Measurements from ENCODE around the gene WDR7. TPM values are rescaled to one million over a fixed set of nuclear protein-coding genes. Genes with fewer than 3 reads are reported as not detected.

WDR7 gene
- total and polyA plus RNA-seq, 9 of the 15 experiments (the other 6 are each of a cell fraction or from before 2014, with no cell fraction given): 1.4 to 9.4 (median 5.3) TPM

- TF ChIP-seq NFATC3 (IDR thresholded peaks at IDR 0.05) (no peak), ZNF696 (CRISPR knock-in tag; conservative IDR thresholded peaks at IDR 0.05) (no peak), ZNF347 (CRISPR knock-in tag; IDR thresholded peaks at IDR 0.05; ENCODE audit: low read depth) (no peak), ZNF408 (CRISPR knock-in tag; IDR thresholded peaks at IDR 0.05; ENCODE audit: low read depth) (no peak)
Measured at GRCh38 chr18:56913941-56914340, 262.8 kb downstream of the WDR7 start (continued).

- Histone ChIP-seq H3K79me2 (ENCODE audit: control insufficient read depth, insufficient read depth, low read length) (no peaks in the 10 kb centered on the region), H3K27me3 (ENCODE audit: control insufficient read depth in 2 of 2, insufficient read depth in 2 of 2, low read length in 2 of 2) (no peaks in the 10 kb centered on the region), H3K4me2 (ENCODE audit: insufficient read depth, low read length) (no peak overlapping the region), H2AFZ (ENCODE audit: low read depth, low read length) (no peak overlapping the region), H3K9me3 (replicated peaks; ENCODE audit: control insufficient read depth, insufficient read depth, low read depth, low read length) (no peaks in the 10 kb centered on the region), H4K20me1 (replicated peaks; ENCODE audit: control insufficient read depth, insufficient read depth, low read length) (no peaks in the 10 kb centered on the region), H3K27ac (ENCODE audit: extremely low read depth, low read depth, low read length) (no peak overlapping the region), H3K9me1 (ENCODE audit: control insufficient read depth, insufficient read depth, low read length) (no peaks in the 10 kb centered on the region), H3K4me1 (replicated peaks in 1 of 2; ENCODE audit: control insufficient read depth in 2 of 2, insufficient read depth in 2 of 2, low read length in 2 of 2) (no peaks in the 10 kb centered on the region), H3K36me3 (ENCODE audit: control insufficient read depth, insufficient read depth, low read length) (no peaks in the 10 kb centered on the region), H3K4me3 (no peak overlapping the region), H3K9ac (ENCODE audit: insufficient read depth in 1 of 2, low read depth in 2 of 2, low read length in 2 of 2) (no peak overlapping the region)
- intact Hi-C loops (cut with micrococcal nuclease) (no loop called here), in situ Hi-C loops (cut with MboI) (no loop called here)
- 42% methylated on average over 1 of the region's 1 CpG for WGBS (ENCODE audit: insufficient coverage, low coverage, missing lambda C conversion rate)
- no peak for TF ChIP-seq SP1 (CRISPR knock-in tag; IDR thresholded peaks at IDR 0.05)
- 0 out of 2 replicates have a peak, but pooled peaks have one; percentile 46 for TF ChIP-seq SOX6 (IDR thresholded peaks at IDR 0.05)
- TF ChIP-seq NCOA2 (IDR thresholded peaks at IDR 0.05; ENCODE audit: partially characterized antibody in 2 of 2): no peak
- no peak for TF ChIP-seq HDAC1 (IDR thresholded peaks at IDR 0.05)
- no peak for TF ChIP-seq NR2F6 (CRISPR knock-in tag; IDR thresholded peaks at IDR 0.05)
- TF ChIP-seq CEBPG (CRISPR knock-in tag; IDR thresholded peaks at IDR 0.05): no peak
- peak in 1 of 2 experiments; percentile 85; a peak in 2 of 4 replicates for TF ChIP-seq CEBPG (tag; conservative IDR thresholded peaks at IDR 0.05 in 1 of 2, IDR thresholded peaks at IDR 0.05 in 1 of 2)
- no peak for TF ChIP-seq ZBTB33 (CRISPR knock-in tag; IDR thresholded peaks at IDR 0.05)
- no peak for TF ChIP-seq DIDO1 (tag; IDR thresholded peaks at IDR 0.05; ENCODE audit: low read depth)
- TF ChIP-seq ZNF655 (CRISPR knock-in tag; IDR thresholded peaks at IDR 0.05): no peak
- ATAC-seq: no peak
- CTCF ChIA-PET (ENCODE audit: low intra/inter-chr PET ratio): no interaction called here
- POLR2A ChIA-PET: no interaction called here
- no peak for DNase-seq (ENCODE audit: extremely low read depth in 1 of 4, low spot score in 3 of 4)
- no TSS peak for BruUV-seq (replicated peaks)
- FAIRE-seq: no peak
Measured at GRCh38 chr18:56919190-56919589, 268.0 kb downstream of the WDR7 start.

Measured in K562 (cell line).